Amniotic stem cell (primary cell): ENCODE results near the gene DLX1.
"Not testable (repeated sequence)": the region's sequence is repeated elsewhere in the genome, so short reads cannot be mapped to it uniquely, and the experiment has no call there.

ENCODE experiments used
- DNase-seq: peaks from one replicate; lab custom pipeline; 2025; lab: John Stamatoyannopoulos, UW

The DLX1 gene

GRCh38 chr2:172098650-172099471 is 13.6 kb downstream of the DLX1 start:
- peak; percentile 77 for DNase-seq

- no peak for DNase-seq
These were observed 14.3 kb downstream of the DLX1 start for GRCh38 chr2:172099472-172100079.

- no peak for DNase-seq
These were observed 15.0 kb downstream of the DLX1 start for GRCh38 chr2:172100080-172100934.

- no peak for DNase-seq
These were observed 15.9 kb downstream of the DLX1 start for GRCh38 chr2:172100935-172101820.

- DNase-seq, result no peak
These were observed 16.6 kb downstream of the DLX1 start for GRCh38 chr2:172101821-172102390.

GRCh38 chr2:172102391-172103359 is 17.4 kb downstream of the DLX1 start, which contains the start of gene DLX2:
Gene DLX2 (minus strand): TSS chr2:172102900. CDS start chr2:172102538, 362 bp downstream.
- DNase-seq, result peak; percentile 91

- DNase-seq, result peak; percentile 63
These were observed 18.4 kb downstream of the DLX1 start for GRCh38 chr2:172103471-172104272.

- DNase-seq, result no peak
These were observed 20.3 kb downstream of the DLX1 start for GRCh38 chr2:172105471-172106107.

GRCh38 chr2:172106108-172106961 is 21.0 kb downstream of the DLX1 start:
- DNase-seq, result peak; percentile 46

- no peak for DNase-seq
These were observed 22.6 kb downstream of the DLX1 start for GRCh38 chr2:172107690-172108586.

- no peak for DNase-seq
These were observed 23.3 kb downstream of the DLX1 start for GRCh38 chr2:172108587-172108930.

GRCh38 chr2:172109256-172109987 is 24.1 kb downstream of the DLX1 start:
- DNase-seq, result no peak

GRCh38 chr2:172109988-172110811 is 24.9 kb downstream of the DLX1 start:
- DNase-seq, result no peak

- no peak for DNase-seq
These were observed 28.3 kb downstream of the DLX1 start for GRCh38 chr2:172113617-172114016.

- DNase-seq, result not testable (repeated sequence)
These were observed 28.9 kb downstream of the DLX1 start for GRCh38 chr2:172114176-172114575.
